ENCODE results near the gene LRRC3. TPM values are rescaled to one million over a fixed set of nuclear protein-coding genes. Genes with fewer than 3 reads are reported as not detected.

LRRC3 gene
- total RNA-seq, 3 donors from 2014 or later: 2.1 to 17.9 (median 2.7) TPM

DNA sequence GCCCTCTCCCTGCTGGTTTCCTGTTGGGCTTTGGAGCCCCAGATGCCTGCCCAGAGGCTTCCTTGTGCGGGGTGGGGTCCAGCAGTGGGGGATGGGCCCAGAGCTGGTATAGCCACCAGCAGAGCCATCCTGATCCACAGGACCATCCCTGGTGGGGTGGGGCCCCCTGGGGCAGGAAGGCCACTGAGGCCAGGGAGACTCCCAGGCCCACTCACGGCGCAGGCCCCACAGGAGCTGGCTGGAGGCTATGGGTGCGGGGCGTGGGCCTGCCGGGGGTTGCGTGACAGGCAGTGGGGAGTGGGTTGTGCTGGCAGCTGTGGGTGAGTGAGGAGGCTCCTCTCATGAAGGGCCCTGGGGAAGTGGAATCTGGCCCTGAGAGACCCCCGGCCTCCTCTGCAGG is 5.7 kb downstream of the LRRC3 start:
- H3K9me3 ChIP-seq: no peaks in the 10 kb centered on the region
- no peaks in the 10 kb centered on the region for H3K36me3 ChIP-seq (ENCODE audit: low read depth)
- ATAC-seq (no peak), DNase-seq (no peak)
- intact Hi-C loops (cut with DNase I, micrococcal nuclease): no loop called here
- no peak overlapping the region for H3K4me3 ChIP-seq
- peaks cover 4% of the 10 kb centered on the region for H3K4me1 ChIP-seq (ENCODE audit: low read depth)
- TF ChIP-seq, protein P1, sequence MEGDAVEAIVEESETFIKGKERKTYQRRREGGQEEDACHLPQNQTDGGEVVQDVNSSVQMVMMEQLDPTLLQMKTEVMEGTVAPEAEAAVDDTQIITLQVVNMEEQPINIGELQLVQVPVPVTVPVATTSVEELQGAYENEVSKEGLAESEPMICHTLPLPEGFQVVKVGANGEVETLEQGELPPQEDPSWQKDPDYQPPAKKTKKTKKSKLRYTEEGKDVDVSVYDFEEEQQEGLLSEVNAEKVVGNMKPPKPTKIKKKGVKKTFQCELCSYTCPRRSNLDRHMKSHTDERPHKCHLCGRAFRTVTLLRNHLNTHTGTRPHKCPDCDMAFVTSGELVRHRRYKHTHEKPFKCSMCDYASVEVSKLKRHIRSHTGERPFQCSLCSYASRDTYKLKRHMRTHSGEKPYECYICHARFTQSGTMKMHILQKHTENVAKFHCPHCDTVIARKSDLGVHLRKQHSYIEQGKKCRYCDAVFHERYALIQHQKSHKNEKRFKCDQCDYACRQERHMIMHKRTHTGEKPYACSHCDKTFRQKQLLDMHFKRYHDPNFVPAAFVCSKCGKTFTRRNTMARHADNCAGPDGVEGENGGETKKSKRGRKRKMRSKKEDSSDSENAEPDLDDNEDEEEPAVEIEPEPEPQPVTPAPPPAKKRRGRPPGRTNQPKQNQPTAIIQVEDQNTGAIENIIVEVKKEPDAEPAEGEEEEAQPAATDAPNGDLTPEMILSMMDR (IDR thresholded peaks at IDR 0.05): no peak

DNA sequence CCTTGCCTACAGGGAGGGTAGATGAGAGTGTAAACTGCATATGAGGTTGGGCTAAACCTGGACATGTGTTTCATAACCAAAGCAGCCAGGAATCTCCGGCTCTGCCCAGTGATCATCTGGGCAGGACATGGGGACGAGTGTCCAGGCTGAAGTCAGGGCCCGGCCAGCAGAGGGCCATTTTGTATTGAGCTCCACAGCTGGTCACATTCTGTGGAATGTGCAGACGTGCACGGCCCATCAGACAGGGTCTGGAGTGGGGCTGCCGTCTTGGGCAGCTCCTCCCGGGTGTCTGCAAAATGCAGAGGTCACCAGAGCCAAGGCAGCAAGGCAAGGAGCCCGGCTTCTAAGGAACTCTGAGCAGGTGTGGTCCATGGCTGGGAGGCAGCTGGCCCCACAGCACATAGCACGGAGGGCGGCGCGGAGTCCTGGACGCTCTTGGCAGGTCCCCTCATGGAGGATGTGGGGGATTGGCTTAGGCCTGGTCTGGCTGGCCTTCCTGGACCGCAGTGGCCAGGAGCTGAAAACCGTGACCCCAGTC is 6.2 kb downstream of the LRRC3 start:
- H3K4me3 ChIP-seq: no peak overlapping the region
- no peaks in the 10 kb centered on the region for H3K9me3 ChIP-seq
- ATAC-seq (no peak), DNase-seq (peak in 1 of 3 donors; percentile 25)
- no peaks in the 10 kb centered on the region for H3K36me3 ChIP-seq (ENCODE audit: low read depth)
- intact Hi-C loops (cut with DNase I, micrococcal nuclease): no loop called here
- TF ChIP-seq, protein P1 (IDR thresholded peaks at IDR 0.05): no peak
- H3K4me1 ChIP-seq (ENCODE audit: low read depth): no peaks in the 10 kb centered on the region

DNA sequence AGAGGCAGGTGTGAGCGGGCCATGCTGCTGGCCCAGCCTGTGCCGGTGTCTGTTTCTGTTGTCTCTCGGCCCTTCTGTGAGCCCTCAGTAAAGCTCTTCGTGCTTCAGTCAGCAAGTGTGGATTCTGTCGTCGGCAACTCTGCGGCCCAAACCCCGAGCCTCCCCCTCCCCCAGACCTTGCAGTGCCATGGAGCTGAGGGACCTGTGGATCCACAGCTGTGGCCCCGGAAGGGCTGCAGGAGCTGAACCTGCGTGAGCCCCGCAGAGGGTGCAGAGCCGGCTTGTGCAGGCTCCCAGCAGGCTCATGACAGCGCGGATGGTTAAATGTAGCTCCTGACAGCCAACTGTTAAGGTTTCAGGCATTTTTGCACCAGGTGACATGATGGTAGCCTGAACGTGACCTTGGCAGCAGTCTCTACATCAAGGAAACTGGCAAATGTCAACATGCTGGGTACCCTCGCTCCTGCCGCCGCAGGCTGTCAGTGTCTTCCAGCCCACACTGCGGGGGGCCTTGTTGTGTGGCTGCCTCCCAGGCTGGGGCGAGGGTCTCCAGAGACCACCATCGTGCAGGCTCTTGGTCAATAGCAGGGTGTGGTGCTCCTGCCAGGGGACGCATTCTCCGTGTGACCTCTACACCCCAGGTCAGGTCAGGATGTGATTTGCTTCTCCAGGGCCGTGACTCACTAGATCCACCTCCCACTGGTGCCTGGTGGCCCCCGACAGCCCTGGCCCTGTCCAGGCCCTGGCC is 7.0 kb downstream of the LRRC3 start:
- H3K36me3 ChIP-seq (ENCODE audit: low read depth): no peaks in the 10 kb centered on the region
- intact Hi-C loops (cut with DNase I, micrococcal nuclease): no loop called here
- DNase-seq (no peak), ATAC-seq (no peak)
- H3K4me3 ChIP-seq: no peak overlapping the region
- H3K9me3 ChIP-seq: no peaks in the 10 kb centered on the region
- TF ChIP-seq, protein P1 (IDR thresholded peaks at IDR 0.05): no peak
- H3K4me1 ChIP-seq (ENCODE audit: low read depth): no peaks in the 10 kb centered on the region

GRCh38 chr21:44462834-44463200 is 7.5 kb downstream of the LRRC3 start:
- intact Hi-C loops (cut with DNase I, micrococcal nuclease): no loop called here
- H3K36me3 ChIP-seq (ENCODE audit: low read depth): no peaks in the 10 kb centered on the region
- no peak for DNase-seq
- H3K4me3 ChIP-seq: no peak overlapping the region
- TF ChIP-seq, protein P1 (IDR thresholded peaks at IDR 0.05): no peak
- ATAC-seq: no peak
- no peaks in the 10 kb centered on the region for H3K9me3 ChIP-seq
- H3K4me1 ChIP-seq (ENCODE audit: low read depth): no peaks in the 10 kb centered on the region

GRCh38 chr21:44463724-44464123 is 8.4 kb downstream of the LRRC3 start:
- H3K4me3 ChIP-seq: no peak overlapping the region
- H3K9me3 ChIP-seq: no peaks in the 10 kb centered on the region
- TF ChIP-seq, protein P1 (IDR thresholded peaks at IDR 0.05): no peak
- H3K36me3 ChIP-seq (ENCODE audit: low read depth): no peaks in the 10 kb centered on the region
- ATAC-seq: no peak
- intact Hi-C loops (cut with DNase I, micrococcal nuclease): no loop called here
- no peak for DNase-seq
- no peaks in the 10 kb centered on the region for H3K4me1 ChIP-seq (ENCODE audit: low read depth)

All from mucosa of descending colon (tissue), 3 donors.